ENCODE data around the gene CLN6. TPM values are rescaled to one million over a fixed set of nuclear protein-coding genes. Genes with fewer than 3 reads are reported as not detected.
A peak's percentile ranks its signal among the peaks of the same experiment; 100 is the strongest.

CLN6 gene
- polyA plus RNA-seq (ENCODE audit: insufficient read length in 10 of 10) = 10 to 100 TPM; 14.0 to 19.6 (median 16.7) TPM
- long read RNA-seq, donor 1, partial matches to known transcripts = 0 of 6 reads
- long read RNA-seq, donor 1, other reads (novel, unspliced or antisense) = 0 of 6 reads
- long read RNA-seq, donor 2, partial matches to known transcripts = 0 of 4 reads
- long read RNA-seq, donor 2, other reads (novel, unspliced or antisense) = 0 of 4 reads
- long read RNA-seq, donor 3, partial matches to known transcripts = 0 of 1 reads
- long read RNA-seq, donor 3, other reads (novel, unspliced or antisense) = 0 of 1 reads
- long read RNA-seq, donor 4, partial matches to known transcripts = 0 of 2 reads
- long read RNA-seq, donor 4, other reads (novel, unspliced or antisense) = 0 of 2 reads
- long read RNA-seq, donor 5, transcript CLN6-212 (3 exons, 894 nt) = minor isoform, 5 of 13 reads
- long read RNA-seq, donor 5, transcript CLN6-201 (7 exons, 2,243 nt) = major isoform, 6 of 13 reads
- long read RNA-seq, donor 5, partial matches to known transcripts = 0 of 13 reads
- long read RNA-seq, donor 5, other reads (novel, unspliced or antisense) = 0 of 13 reads
- long read RNA-seq, donor 6, partial matches to known transcripts = 0 of 9 reads
- long read RNA-seq, donor 6, other reads (novel, unspliced or antisense) = 0 of 9 reads
- long read RNA-seq, donor 7, partial matches to known transcripts = 0 of 6 reads
- long read RNA-seq, donor 7, other reads (novel, unspliced or antisense) = 0 of 6 reads
- long read RNA-seq, donor 8, partial matches to known transcripts = 0 of 4 reads
- long read RNA-seq, donor 8, other reads (novel, unspliced or antisense) = 0 of 4 reads
- long read RNA-seq, donor 9, partial matches to known transcripts = 0 of 2 reads
- long read RNA-seq, donor 9, other reads (novel, unspliced or antisense) = 0 of 2 reads

DNA sequence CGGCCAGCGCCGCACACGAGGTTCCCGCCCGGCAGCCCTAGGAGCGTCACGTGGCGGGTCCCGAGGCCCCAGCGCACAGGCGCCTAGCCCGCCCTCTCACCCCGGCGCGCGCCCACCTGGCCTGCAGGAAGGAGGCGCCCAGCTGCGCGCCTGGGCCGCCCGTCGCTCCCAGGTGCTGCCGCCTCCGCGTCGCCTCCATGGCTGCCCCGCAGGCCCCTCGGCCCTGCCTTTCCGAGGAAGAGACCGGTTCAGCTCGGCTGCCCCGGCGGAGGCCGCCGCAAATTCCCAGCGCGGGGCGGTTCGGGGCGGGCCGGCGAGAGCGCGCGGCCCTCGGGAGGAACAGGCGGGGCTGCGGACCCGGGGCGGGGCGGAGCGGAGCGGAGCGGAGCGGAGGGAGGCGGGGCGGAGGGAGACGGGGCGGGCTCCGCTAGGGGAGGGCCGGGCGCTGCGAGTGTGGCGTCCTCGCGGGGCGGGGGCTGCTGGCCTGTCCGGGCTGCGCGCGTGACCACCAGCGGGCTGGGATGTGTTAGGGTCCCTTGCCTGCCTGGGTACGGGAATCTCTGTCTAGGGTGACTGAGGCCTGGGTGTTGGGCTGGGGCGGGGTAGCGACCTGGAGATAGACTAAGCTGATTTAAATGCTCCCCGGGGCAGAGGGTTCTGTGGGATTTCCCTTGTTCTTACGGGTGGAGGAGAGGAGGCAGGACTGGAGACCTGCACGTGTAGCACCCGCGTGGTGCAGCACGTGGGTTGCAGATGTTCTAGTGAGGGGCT, at the start of gene CLN6:
TSS of gene CLN6 (minus strand) at position 343 of the 771 bp plus-strand sequence. CDS start at position 199, 144 bp downstream.
- DNase-seq = peak; percentile 80 to 94 (median 85)

- DNase-seq = peak in 1 of 3 donors; percentile 64
Observed at GRCh38 chr15:68278595-68279405, 49.3 kb upstream of the CLN6 start.

- no peak for DNase-seq
Observed at GRCh38 chr15:68278345-68278594, 48.7 kb upstream of the CLN6 start.

DNA sequence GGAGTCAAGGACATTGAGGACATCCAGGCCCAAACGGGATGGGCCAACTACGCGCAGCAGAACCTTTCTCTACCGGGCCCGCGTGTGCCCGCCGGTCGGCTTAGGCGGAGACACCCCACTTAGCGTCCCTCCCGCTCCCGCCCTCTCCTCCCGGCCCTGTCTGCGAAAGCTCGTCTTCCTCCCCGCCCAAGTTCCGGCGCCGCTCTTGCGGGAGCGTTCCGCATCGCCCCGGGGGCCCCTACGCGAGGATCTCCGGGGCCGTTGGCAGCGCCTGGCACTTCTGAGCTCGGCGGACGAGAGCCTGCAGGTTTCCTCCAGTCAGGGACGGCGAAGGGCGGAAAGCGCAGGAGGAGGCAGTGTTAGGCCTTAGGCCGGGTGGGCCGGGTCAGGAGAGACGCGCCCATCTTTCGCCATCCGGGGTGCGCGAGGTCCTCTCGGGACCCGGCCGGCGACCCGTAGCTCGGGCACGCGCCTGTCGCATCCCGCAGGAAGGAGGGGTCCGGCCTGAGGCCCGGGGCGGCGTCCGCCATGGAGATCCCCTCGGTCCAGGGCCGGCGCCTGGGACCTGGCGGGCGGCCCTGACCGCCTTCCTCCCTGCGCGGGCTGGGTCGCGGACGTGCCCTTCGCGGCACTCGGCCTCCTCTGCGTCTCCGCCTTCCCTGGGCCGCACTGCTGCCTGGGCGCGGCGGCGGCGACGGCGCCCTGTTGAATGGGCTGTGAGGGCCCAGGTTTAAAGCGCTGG, 48.2 kb upstream of the CLN6 start, which contains the start of gene FEM1B:
TSS of gene FEM1B (plus strand) at position 143 of the 742 bp plus-strand sequence. CDS start 673 bp downstream, outside the sequence.
- peak; percentile 92 to 98 (median 94) for DNase-seq

DNA sequence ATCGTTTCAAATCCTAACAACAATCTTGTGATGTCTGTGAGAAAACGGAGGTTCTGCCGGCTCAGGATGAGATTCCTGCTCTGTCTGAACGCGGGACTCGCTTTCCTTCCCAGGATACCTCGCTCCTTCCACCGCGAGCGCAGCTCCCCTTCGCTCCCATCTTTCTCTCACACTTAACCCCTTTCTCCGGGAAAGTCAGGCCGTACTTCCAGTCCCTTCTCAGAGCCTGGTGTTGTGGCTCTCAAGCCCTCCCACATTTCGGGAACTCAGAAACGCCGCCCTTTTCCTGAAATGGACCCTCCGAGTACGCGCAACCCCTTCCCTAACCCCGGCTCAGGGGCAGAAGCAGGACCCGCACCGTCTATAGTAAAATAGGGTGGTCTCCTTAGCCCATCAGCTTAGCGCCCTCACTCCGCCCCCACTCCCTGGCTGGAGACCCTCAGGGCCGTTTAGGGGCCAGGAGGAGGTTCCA, 47.6 kb upstream of the CLN6 start:
- DNase-seq = peak; percentile 63 to 96 (median 86)

- no peak for DNase-seq
Observed at GRCh38 chr15:68276668-68277067, 47.1 kb upstream of the CLN6 start.

DNA sequence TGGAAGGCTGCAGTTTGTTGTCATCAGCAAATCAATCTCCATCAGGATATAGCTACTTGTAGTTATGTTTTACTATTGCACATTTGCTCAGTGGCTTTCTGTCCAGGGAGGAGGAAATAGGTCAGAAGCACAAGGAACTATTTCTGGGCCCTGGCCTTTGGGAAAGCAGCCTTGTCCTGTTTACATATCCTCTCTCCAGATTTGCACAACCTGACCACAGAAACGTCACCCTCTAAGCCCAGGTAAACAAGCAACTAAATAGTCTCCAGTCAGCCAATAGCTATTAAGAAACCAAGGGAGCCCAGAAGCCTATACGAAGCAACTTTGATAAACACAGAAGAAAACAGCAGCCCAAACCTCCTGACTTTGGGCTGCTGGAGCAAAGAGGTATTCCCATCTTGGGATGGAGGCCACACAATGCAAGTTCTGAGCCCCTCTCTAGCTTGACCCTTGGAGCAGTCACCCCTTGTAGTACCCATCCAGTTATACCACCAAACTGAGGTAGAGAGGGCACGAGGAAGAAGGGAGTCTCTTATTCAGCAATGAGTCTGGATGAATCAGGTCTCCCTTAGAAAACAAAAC, 45.7 kb upstream of the CLN6 start:
- DNase-seq = no peak

DNA sequence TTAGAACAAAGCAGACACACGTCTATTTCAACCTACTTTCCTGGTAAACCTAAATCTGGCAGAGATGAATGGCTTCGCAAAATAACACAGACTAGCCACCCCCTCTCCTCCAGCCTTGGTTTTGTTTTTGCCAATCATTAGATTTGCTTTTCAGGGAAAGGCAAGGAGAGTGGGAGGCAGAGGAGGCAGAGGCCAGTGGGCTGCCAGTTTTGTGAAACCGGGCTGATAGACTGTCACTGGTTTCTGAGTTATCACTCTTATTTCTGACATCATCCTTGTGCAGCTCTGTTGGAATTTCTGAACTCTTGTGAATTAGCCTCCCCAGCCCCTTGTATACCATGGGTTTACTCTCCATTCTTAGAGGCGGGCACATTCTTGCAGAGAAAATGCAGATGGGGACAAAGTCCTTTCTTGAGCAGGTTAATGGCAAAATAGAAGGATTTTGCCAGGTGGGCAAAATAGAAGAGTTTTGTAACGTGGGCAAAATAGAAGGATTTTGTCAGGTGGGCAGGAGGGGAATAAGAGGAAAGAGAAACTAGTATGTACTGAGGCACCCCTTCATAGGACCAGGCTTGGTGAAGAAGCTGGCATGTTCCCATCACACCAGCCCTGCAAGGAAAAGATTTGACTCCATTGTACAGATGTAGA, 44.8 kb upstream of the CLN6 start:
- no peak for DNase-seq

DNA sequence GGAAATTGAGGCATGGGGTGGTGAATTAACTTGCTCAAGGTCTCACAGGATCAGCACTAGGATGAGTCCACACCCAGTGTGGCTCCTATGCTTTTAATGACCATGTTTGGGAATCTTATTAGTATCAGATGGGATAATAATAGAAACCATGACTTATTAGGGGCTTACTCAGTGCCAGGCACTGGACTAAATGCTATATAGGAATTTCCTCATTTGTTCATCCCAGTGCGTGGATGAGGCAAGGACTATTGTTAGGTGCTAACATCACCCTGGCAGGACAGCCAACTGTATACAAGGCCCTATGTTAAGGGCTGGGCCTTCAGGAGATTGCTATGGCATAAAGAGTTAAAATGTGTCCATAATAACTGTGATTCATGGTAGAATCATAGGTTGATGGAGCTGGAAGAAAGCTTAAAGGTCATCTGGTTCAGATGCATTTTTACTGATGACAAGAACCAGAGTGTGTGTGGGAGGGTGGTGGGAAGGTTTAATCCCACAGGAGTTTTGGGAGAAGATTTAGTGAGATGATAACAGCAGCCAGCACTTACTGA, 43.3 kb upstream of the CLN6 start:
- DNase-seq = peak in 1 of 3 donors; percentile 81

DNA sequence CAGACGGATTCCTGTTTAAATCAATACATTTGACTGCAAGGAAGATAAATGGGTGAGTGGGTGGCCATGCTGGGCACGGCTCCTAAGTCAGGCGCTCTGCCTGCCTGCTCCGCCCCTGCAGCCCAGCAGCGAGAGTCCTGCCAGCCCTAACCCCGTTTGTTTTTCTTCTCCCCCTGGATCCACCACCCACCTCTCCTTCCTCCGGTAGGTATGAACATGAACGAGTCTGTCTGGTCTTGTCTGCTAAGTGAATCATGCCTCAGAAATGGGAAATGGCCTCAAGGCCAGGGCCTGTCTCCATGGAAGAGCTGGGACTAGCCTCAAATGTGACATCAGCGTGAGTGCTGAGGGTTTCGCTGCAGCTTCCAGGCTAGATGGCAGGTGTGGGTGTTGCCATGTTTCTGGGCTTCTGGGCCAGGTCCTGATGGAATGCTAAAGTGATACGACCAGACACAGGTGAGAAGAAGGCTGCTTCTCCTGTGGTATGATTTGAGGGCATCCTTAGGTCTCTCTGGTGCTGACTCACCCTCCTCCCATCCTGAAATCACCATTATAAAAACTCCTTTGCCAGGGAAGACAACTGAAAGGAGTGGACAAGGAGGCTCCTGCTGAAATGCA, 42.4 kb upstream of the CLN6 start:
- peak in 1 of 3 donors; percentile 57 for DNase-seq

- no peak for DNase-seq
Observed at GRCh38 chr15:68268405-68268804, 38.9 kb upstream of the CLN6 start.

- no peak for DNase-seq
Observed at GRCh38 chr15:68265674-68266073, 36.1 kb upstream of the CLN6 start.

DNA sequence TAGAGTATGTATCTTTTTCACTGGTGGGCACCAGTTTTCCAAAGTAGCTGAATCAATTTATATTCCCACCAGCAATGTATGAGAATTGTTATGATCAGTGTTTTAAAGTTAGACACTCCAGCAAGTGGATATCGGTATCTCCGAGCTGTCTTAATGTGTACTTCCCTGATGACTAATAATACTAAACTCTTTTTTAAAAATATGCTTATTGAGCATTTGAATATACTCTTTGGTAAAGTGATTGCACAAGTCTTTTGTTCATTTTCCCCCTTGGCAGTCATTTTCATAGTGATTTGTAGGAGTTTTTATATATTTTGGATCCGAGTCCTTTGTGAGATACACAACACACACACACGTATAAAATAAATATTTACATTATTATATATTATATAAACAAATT, 35.6 kb upstream of the CLN6 start:
- DNase-seq = no peak

DNA sequence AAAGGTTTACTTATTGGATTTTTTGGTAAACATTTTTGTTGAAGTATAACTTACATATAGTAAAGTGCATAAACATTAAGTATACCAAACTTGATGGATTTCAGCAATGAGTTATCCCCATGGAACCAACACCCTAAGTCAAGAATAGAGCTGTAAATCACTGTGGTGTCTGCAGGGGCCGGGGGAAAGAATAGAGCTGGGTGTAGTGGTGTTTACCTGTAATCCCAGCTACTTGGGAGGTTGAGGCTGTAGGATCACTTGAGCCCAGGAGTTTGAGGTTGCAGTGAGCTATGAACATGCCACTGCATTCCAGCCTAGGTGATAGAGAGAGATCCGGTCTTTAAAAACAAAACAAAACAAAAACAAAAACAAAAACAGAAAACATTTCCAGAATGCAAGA, 34.8 kb upstream of the CLN6 start:
- no peak for DNase-seq

DNA sequence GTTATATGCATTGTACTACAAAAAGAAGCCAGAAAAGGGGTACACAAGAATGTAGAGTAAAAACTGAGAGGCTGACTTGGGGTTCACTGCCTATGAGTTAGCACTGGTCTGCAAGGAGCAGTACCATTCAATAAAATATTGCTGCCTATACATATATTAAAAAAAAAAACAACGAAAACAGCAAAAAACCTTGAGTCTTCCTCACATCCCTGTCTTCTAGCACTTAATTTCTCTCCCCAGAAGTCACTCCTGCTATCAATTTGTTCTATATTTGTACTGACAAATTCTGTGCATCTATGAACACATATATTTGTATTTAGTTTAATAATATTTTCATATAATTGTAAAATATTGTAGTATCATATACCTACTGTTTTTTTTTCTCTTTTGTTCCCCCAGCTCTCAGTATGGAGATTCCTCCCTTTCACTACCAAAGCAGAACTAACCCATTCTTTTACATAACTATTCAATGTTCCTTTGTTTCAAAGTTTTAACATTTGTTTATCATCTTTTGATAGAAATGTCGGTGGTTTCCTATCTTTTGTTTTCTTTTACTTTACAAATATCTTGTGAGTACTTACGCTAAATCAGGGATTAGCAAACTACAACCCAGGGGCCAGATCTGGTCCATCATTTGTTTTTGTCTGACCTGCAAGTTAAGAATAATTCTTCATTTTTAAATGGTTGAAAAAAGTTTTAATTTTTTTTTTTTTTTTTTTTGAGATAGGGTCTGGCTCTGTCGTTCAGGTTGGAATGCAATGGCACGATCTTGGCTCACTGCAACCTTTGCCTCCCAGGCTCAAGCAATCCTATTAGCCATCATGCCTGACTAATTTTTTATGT, 33.2 kb upstream of the CLN6 start:
- no peak for DNase-seq

GRCh38 chr15:68261980-68262379, 32.5 kb upstream of the CLN6 start:
- no peak for DNase-seq

GRCh38 chr15:68261241-68261640, 31.7 kb upstream of the CLN6 start:
- DNase-seq = no peak

- DNase-seq = no peak
Observed at GRCh38 chr15:68259883-68260282, 30.4 kb upstream of the CLN6 start.
